NCI-H1105 (cell line): ENCODE measurements around the gene ATMIN.

Experiments
- DNase-seq: peaks from one replicate; lab custom pipeline; 2025; lab: John Stamatoyannopoulos, UW

The ATMIN gene

DNA sequence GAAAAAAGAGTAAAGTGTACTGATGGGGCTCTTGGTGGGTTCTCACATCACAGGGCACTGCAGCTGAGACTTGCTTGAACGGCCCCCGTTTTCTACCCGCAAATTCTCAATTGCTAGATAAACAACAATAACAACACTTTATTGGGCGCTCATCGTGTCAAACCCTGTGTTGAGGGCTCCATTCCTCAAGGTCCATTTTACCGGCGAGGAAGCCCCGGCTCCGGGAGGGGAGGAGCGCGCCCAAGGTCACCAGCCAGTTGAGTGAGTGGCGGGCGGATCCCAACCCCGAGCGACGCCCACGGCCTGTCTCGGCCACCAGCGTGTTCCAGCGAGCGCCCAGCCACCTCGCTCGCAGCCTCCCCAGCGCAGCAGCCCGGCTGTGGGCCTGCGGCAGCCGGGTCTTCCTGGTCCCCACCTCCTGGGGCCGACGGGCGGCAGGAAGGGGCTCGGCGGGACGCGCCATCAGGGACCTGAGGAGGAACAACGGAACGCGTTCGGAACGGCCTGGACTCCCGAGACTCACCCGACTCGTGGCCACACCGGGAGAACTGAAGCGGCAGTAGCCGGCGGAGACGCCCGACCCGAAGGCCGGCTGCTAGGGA lies 29.3 kb upstream of the ATMIN start:
- no peak for DNase-seq

DNA sequence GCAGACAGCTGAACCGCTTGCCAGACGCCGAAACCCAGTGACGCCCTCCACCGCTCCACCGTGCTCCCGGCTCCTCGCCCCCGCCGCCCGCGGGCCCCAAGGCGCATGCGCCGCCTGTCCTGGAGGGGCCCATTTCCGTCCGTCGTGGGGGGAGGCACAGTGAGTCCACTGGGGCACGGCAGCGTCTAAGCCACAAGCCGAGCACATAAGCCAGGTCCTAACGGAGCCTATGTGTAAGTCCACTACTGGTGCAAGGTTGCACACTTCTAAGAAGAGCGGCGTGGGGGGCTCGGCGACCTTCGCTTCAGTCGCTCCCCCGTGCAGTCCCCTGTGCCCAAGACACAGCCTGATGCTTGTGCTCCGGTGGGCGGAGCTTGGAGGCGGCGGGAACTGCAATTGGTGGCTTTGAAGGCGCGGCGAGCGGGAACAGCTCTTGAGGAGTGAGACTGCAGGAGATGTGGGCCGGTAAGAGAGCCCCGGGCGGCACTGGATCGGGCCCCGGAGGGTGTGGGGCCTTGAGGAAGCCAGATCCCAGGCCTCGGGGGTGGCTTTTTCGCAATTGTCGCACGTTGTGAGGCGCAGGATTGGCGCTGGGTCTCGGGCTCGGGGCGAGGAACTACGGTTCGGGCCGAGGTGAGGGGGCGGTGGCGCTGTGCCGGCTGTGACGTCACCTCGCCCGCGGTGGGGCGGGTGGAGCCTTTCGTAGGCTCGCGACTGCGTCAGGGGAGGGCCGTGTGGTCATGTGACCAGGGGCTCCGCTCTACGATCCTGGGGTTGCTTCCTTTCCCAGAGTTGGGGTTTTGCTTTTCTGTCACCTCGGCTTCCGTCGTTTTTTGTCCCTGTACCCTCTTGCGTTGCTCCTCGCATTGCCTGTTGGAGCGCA lies 28.6 kb upstream of the ATMIN start, which contains the start of the genes CENPN and CMC2:
Gene CENPN (plus strand): TSS at position 402 of the 883 bp plus-strand sequence. CDS start 4,726 bp downstream, outside the sequence.
Gene CMC2 (minus strand): TSS at position 73 of the 883 bp plus-strand sequence. CDS start 9,491 bp downstream, outside the sequence.
- DNase-seq, result peak; percentile 91

DNA sequence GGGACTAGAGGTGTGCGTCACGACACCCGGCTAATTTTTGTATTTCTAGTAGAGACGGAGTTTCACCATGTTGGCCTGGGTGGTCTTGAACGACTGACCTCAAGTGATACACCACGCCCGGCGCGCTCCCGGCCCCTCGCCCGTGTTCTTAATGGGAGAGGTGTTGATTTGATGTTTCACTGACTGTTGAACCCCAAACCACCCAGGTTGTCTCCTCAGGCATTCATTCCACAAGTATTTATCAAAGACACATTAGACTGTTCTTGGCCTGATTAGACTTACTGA lies 27.2 kb upstream of the ATMIN start:
- no peak for DNase-seq

DNA sequence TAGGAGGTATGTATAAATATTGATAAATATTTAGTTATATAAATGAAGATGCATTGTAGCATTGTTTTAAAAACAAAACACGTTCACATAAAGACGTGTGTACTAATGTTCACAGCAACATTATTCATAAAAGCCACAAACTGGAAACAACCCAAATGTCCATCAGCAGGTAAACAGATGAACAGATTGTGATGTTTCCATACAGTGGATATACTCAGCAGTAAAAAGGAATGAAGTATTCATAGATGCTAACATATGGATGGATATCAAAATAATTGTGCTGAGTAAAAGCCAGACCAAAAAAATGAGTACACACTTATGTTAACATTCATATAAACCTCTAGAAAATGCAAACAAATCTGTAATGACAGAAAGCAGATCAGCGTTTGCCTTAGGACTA lies 22.7 kb upstream of the ATMIN start:
- DNase-seq, result no peak

DNA sequence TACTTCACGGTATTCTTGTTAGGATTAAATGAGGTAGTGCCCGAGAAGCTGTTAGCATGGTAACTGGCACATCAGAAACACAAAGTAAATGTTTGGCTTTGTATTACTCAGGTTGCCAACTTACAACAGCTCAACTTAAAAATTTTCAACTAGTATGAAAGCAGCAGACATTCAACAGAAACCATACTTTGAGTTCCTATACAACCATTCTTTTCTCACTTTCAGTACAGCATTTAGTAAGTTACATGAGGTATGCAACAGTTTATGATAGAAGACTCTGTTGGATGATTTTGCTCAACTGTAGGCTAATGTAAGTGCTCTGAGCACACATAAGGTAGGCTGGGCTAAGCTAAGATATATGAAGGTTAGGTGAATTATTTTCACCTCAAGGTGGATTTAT lies 21.0 kb upstream of the ATMIN start:
- no peak for DNase-seq

DNA sequence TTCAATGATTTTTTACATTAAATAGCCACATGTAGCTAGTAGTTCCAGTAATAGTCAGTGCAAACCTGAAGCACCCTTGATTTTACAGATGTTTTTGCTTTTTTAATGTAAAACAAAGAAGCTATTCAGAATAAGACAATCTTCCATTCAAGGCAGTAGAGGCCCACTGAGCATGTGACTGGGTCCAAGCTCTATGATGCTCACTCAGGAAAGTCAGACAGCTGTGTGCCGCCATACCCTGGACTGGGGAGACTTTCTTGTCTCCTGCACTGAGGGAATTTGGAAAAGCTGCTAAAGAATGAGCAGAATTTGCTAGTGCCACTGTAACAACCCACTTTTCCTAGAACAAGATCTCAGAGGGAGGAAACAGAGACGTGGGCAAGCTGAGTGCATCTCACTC lies 17.1 kb upstream of the ATMIN start:
- DNase-seq, result no peak

DNA sequence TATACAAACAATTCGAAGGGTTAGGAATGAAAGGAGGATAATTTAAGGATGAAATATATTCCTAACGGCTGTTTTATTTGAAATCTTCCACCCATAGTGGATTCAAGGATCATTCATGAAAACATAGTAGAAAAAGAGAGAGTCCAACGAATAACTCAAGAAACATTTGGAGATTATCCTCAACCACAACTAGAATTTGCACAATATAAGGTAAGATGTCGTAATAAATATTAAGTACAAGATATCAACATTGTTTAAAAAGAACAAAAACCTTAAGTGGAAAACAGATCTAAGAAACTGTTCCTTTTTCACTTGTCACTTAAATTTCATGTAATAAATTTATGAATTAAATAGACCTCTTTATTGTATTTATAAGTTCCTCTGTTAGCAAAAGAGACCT lies 9.2 kb upstream of the ATMIN start:
- no peak for DNase-seq

DNA sequence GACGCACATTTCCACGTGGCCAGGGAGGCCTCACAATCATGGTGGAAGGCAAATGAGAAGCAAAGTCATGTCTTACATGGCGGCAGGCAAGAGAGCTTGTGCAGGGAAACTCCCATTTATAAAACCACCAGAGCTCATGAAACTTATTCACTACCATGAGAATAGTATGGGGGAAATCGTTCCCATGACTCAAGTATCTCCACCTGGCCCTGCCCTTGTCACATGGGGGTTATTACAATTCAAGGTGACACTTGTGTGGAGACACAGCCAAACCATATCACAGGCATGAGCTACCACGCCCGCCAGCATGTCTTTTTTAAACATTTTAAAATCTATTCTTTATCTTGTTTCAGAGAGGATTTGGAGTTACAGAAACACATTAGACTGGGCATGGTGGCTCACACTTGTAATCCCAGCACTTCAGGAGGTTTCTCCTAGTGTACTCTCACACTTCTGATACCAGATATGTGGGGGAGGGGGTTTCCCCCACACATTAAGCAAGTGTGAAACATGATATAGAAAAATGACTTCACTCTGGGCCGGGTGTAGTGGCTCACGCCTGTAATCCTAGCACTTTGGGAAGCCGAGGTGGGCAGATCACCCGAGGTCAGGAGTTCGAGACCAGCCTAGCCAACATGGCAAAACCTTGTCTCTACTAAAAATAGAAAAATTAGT lies 5.6 kb upstream of the ATMIN start:
- DNase-seq, result no peak

DNA sequence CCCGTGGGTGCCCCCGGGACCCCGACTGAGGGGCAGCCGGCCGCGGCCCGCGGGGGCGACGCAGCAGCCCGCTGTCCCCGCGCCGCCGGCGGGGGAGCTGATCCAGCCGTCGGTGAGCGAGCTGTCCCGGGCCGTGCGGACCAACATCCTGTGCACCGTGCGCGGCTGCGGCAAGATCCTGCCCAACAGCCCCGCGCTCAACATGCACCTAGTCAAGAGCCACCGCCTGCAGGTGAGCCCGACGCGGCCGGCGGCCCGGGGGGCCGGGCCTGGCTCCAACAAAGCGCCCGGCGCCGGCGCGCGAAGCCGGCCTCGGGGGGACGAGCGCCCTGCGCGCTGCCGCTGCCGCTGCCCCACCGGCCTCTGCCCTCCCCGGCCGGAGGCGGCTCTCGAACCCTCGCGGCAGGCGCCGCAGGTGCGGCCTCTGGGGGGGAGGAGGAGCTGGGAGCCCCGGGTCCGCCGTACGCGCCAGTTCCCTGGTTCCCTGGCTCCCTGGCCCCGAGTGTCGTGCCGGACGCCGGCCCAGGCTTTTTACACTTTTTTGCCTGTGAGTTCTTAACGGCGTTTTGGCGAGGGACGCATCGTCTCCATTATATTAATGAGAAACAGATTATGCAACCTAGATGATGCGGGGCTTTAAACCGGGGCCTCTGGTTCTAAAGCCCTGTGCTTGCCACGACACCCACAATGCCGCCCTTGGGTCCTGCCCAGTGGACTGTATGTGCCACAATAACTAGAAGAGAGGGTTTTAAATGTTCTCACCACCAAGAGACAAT lies 521 bp downstream of the ATMIN start:
- DNase-seq, result no peak

DNA sequence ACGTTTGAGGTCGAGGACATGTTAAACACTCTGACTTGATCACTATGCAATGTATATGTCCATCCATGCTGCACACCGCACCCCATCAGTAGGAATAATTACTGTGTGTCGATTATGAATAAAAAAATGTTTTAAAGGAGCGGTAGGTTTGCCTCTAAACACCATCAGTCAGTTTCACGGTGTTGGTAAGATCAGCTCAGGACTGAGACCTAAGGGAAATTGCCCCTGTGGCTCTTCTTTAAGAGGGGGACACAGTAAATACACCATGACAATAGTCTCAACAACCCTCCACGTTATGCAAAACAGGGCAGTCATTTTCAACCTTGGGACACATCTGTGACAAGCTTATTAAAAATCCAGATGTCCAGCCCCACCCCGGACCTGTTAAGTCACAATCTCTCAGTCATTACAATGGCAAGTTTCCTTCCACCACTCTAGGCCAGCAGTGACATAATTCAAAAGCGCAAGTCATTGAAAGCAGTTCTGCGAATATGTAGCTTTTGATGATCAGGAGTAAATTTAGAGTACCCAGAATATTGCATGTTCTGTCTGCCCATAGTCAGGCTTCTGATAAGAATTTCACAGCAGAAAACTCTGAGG lies 1.2 kb downstream of the ATMIN start:
- DNase-seq, result no peak

DNA sequence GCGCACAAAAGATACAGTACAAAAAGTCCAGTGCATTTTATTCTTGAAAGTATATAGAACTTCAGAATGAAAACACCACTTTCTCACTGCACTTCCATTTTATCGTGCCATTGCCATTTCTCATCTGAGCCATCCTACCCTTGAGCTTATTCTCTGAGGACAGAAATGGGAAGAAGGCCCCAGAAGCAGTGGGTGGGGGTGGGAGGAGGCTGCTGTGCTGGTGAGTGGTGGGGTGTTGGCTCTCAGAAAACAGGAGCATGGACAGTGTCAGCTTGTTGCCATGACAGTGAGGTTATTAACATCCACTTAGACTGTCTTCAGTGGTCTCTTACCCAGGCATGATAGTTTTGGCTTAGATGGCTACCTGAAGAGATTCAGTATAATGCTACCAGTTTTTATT lies 4.5 kb downstream of the ATMIN start:
- no peak for DNase-seq

DNA sequence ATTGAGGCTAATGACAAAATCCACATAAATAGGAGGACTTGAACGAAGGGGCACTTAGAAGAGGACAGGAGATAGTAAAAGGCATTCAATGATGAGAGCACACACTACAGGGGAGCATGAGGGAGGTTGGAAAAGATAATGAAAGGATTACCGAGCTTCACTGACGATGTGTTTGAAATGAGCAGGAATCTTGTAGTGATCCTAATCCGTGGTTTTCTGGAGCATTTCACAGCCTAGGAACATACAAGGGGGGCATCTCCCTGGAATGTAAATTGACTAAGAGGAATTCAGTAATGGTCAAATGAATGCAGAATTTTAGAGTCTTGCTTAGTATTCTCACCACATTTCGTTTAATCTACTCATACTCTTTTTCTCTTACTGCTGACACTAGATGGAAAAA lies 5.2 kb downstream of the ATMIN start:
- DNase-seq, result no peak

DNA sequence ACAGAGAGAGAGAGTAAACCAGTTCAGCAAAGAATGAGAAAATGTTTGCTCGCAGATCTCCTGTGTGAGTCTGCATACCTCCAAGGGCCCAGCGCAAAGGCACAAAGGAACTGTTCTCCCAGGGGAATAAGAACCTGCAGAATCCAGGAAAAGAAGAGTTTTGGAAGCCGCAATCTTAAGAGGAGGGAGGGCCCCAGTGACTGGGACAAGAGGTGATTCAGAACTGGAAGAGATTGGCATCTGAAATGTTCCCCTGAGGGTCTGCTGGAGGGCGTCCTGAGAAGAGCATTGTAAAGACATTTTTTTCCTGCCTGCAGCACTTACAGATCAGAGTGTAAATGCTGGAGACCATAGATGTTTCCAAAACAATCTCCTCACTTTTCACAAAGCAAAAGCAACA lies 6.1 kb downstream of the ATMIN start:
- no peak for DNase-seq

DNA sequence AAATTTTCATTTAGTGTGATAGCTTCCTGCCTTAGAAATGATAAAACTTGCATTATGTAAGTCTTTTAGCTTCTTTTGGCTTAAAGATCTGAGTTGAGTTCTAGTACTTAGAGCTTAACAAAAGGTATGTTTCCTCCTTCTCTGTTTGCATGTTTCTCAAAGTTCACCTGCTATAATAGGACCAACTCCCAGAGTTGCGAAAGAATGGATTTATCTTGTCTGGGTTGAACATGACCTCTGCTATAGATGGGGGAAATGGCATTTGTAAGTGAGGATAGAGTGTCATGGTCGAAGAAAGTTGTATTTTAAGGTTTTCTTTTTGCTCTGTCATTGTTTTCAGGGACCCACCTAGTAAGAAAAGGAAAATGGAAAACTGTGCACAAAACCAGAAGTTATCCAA lies 7.2 kb downstream of the ATMIN start:
- no peak for DNase-seq

DNA sequence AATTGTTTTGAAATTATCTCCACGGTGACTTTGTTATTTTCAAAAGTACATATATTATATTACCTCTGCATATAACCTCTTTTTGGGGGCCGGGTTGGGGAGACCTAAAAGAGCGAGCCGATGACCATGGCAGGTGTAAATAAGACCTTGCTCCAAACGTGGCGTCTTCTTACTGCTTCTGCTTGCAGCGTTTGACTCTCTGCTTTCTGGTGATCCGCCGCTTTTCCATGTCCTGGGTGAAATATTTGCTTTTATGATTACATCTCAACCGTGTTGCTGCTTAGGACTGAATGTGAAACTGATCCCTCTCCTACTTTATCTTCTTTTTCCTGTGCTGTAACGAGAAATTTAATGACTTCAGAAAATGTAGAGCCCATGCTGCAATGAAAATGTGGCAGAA lies 18.1 kb downstream of the ATMIN start:
- no peak for DNase-seq

DNA sequence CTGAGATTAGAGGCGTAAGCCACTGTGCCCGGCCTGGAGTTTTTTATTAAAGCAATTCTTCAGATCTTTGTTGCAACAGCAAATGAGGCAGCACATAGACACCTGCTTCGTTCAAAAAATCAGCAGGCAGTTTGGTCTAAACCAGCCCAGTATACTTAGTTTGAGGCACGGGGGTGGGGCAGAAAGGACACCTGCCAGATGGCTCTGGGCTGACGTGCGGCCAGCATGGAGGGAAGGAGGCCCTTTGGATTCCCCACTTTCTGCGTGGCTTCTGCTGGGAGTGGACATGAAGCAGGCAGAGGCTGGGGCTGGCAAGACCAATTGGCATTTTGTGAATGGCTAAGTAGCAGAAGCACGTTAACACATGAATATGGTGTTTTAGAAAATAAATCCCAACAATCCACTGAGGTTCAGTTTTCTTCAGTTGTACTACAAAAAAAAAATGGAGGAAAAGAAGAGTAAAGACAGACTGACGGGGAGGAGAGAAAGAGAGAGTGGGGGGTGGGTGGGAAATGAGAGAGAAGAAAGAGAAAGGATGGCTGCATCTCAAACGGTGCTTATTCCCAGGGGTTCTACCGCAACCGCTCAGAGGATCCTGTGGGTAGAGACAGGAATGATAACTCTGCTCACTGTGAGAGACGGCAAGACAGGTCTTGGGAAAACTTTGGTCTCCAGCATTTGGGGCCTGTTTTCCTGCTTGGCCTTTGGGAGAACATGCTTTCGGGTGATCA lies 25.1 kb downstream of the ATMIN start:
- DNase-seq, result no peak

DNA sequence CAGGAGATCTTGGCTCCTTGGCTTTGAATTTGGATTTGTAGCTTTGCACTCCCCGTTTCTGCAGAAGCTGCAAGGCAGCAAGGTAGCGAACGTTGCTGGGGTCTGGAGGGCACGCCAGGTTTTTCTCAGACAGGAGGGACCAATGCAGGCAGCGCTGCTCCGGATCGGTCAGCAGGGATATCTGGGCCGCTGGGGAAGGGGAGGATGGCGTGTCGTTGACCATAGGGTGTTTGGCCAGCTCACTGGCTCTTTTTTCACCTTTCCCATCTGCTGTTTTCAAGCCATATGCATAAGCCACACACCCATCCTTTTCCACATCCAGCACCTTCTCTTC lies 25.6 kb downstream of the ATMIN start:
- no peak for DNase-seq

DNA sequence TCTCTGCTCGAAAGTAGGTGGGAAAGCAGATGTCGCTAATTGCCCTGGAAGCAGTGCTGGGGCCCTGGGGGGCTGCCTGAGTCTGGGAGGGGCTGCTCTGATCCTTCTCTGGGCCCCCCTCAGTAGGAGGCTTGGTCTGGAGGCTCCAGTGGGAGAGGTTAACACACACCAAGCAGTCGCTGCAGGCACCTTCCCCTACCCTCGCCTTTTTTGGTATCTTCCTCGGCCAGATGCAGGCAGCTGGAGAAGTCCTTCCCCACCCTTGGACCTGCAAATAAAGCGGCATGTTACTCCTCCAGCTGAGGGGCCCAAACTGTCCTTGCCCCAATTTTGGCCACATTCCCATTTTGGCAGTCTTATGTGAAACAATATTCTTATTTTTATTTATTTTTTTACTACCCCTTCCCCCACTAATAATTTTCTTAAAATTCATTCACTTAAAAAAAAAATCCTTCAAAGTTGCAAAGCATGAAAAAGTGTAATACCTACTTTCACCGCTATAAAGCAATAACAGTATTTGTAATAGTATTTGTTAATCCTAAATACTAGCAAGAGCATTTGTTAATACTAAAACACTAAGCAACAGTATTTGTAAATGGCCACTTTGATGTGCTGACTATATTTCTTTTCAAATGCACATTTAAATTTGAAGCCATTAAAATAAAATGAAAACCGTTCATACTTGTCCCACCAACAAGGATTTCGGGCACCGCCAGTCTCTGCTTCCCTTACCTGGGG lies 26.4 kb downstream of the ATMIN start:
- no peak for DNase-seq

DNA sequence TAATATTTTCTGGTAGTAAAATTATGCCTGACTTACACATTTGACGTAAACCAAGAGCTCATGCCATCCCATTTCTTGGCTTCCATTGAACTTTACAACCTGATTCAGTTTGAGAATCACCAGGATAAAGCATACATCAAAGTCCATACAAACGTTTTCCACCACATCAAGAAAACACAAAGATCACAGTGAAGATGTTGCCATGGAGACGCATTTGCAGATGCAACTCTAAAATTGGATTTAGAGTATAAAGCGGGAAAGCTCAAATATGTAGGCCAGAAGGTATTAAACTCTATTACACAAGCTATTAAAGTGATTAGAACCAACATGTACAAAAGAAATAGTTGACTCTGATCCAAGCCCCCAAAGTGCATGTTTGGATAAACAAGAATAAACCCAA lies 31.0 kb downstream of the ATMIN start:
- no peak for DNase-seq

DNA sequence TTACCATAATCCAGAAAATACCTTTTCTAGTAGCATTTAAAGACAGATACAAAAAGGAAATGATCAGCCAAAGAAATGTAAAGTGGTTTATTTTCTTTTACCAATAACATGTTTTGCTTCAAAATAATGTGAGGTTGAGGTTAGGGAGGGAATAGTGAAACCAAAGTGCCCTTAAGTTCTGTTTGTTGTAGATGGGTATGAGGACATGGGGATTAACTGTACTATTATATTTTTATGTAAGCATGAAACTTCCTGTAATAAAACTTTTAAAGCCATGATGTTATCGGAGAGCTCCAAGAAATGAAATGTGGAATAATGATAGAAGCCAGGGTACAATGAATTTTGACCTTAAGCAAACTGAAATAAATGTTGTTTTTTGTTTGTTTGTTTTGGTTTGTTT lies 31.5 kb downstream of the ATMIN start:
- DNase-seq, result no peak

DNA sequence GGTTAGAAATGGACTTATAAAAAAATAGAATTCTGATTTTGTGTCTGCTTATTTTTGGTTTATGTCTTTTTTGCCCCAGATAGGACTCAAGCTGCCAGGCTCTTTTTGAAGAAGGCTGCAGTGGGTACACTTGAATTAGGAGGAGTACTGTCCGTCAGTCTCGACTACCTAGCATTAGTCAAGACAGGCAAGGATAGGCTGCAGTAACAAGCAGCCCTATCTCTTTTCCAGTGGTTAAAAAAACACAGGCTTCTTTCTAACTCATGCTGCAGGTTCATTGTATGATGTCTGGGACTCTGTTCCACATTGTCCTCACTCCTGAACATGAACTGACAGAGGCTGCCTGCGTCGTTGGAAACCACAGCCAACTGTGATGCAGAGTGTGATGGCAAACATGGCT lies 33.4 kb downstream of the ATMIN start:
- no peak for DNase-seq
